K562 (cell line): ENCODE results near the gene SHC1. TPM values are rescaled to one million over a fixed set of nuclear protein-coding genes. Genes with fewer than 3 reads are reported as not detected.

ENCODE experiments used
- CHCHD3 ChIP-seq: fragments of 250-450 bp; sonication (Bioruptor Pico); IDR thresholded peaks from 2 replicates; pipeline ENCODE4 v2.1.2; 2022; ENCODE audit warnings: mild to moderate bottlenecking
- ELF1 ChIP-seq: fragments of 200-800 bp; sonication (Bioruptor generic); IDR thresholded peaks from 2 replicates; pipeline ENCODE4 v1.6.1; 2016; ENCODE audit warnings: missing genetic modification characterization, missing compliant biosample characterization
- ETV1 ChIP-seq: fragments of 450-650 bp; conservative IDR thresholded peaks from 2 replicates; pipeline ENCODE4 v1.6.1; 2016; ENCODE audit warnings: missing genetic modification characterization, control low read depth, low read depth, missing compliant biosample characterization
- LCOR ChIP-seq: sonication (generic); formaldehyde crosslinking; IDR thresholded peaks from 2 replicates; pipeline ENCODE4 v1.8.0; 2022; ENCODE audit warnings: mild to moderate bottlenecking, missing genetic modification reagents
- MEIS2 ChIP-seq: fragments of 450-650 bp; IDR thresholded peaks from 2 replicates; pipeline ENCODE4 v1.6.1; 2014; ENCODE audit warnings: mild to moderate bottlenecking; ENCODE audit not compliant: partially characterized antibody
- MIER1 ChIP-seq: fragments of 450-650 bp; IDR thresholded peaks from 2 replicates; pipeline ENCODE4 v1.6.1; 2016; ENCODE audit warnings: antibody characterized with exemption, mild to moderate bottlenecking, low read depth
- NONO ChIP-seq, 2 experiments: fragments of 200-400 bp in 1 of 2; fragments of 450-650 bp in 1 of 2; formaldehyde crosslinking in 1 of 2; IDR thresholded peaks; 2 replicates each; pipeline ENCODE4 v1.6.1; 2017; ENCODE audit warnings: low read depth in 2 of 2, mild to moderate bottlenecking in 2 of 2, moderate library complexity in 2 of 2, low read length in 1 of 2
- RHOXF2B ChIP-seq: fragments of 250-450 bp; sonication (Bioruptor Pico); conservative IDR thresholded peaks from 2 replicates; pipeline ENCODE4 v1.5.1; 2021
- RUNX1 ChIP-seq: sonication (generic); IDR thresholded peaks from 2 replicates; pipeline ENCODE4 v1.6.1; 2016; ENCODE audit warnings: antibody characterized with exemption, low read depth
- SRF ChIP-seq, 2 experiments: fragments of 250-450, 450-650 bp in 1 of 2; sonication (Bioruptor Pico) in 1 of 2; sonication (generic) in 1 of 2; formaldehyde crosslinking; IDR thresholded peaks; 2 replicates each; pipeline versions ENCODE4 v1.5.0 to v1.5.1; 2020 to 2022; ENCODE audit warnings: mild to moderate bottlenecking in 1 of 2, missing genetic modification reagents in 1 of 2
- TBP ChIP-seq: optimal IDR thresholded peaks from 2 replicates; pipeline ENCODE3; 2011; ENCODE audit warnings: low read depth, low read length, improper control_type of control experiment
- XRCC5 ChIP-seq: fragments of 200-400 bp; formaldehyde crosslinking; IDR thresholded peaks from 2 replicates; pipeline ENCODE4 v1.6.1; 2017; ENCODE audit warnings: low read depth, mild to moderate bottlenecking, low read length
- ZNF239 ChIP-seq: fragments of 250-450 bp; sonication (Bioruptor Pico); IDR thresholded peaks from 2 replicates; pipeline ENCODE4 v1.4.0; 2020; ENCODE audit warnings: mild to moderate bottlenecking
- ZNF431 ChIP-seq: sonication (generic); formaldehyde crosslinking; IDR thresholded peaks from 2 replicates; pipeline ENCODE4 v1.8.0; 2022; ENCODE audit warnings: mild to moderate bottlenecking, missing genetic modification reagents
- ZNF445 ChIP-seq: fragments of 250-450 bp; sonication (Bioruptor Pico); IDR thresholded peaks from 2 replicates; pipeline ENCODE4 v1.4.0; 2020; ENCODE audit warnings: low read depth, mild to moderate bottlenecking, moderate library complexity
- ZNF778 ChIP-seq: fragments of 450-650 bp; formaldehyde crosslinking; IDR thresholded peaks from 2 replicates; pipeline ENCODE4 v1.4.0; 2020; ENCODE audit warnings: mild to moderate bottlenecking, moderate library complexity
- polyA plus RNA-seq, 8 experiments: library from polyadenylated mRNA; depleted of rRNA in 4 of 8; stranded (reverse) in 5 of 8; unstranded in 3 of 8; fragments of >200 nt; fragmentation: Nextera tagmentation in 2 of 8; fragmentation: Illumina TruSeq in 1 of 8; extraction: Ambion mirVana in 2 of 8; extraction: Trizol in 1 of 8; gene quantifications; 2 replicates each; pipeline versions ENCODE4 v1.2.1 to v1.2.3, GENCODE V29; 2011 to 2014; ENCODE audit warnings: inconsistent platforms in 1 of 8, missing spikeins in 1 of 8
- total RNA-seq, 7 experiments: library from RNA; depleted of rRNA in 6 of 7; stranded (reverse); fragments of >200 nt in 6 of 7; fragmentation: Illumina TruSeq in 2 of 7; extraction: Trizol in 2 of 7; gene quantifications; 2 replicates each; pipeline versions ENCODE4 v1.2.1 to v1.2.3, GENCODE V29; 2011 to 2021; ENCODE audit warnings: low replicate concordance in 1 of 7
- TF ChIP-seq, protein P1 (sequence below): fragments of 250-450 bp; sonication (Bioruptor Pico); IDR thresholded peaks from 2 replicates; pipeline ENCODE4 v1.8.0; 2022; ENCODE audit warnings: moderate library complexity, mild to moderate bottlenecking, inconsistent platforms
- TF ChIP-seq, protein P2 (sequence below): fragments of 250-450 bp; sonication (Bioruptor Pico); IDR thresholded peaks from 2 replicates; pipeline ENCODE4 v1.9.0; 2021; ENCODE audit warnings: mild to moderate bottlenecking
- TF ChIP-seq, protein P3 (sequence below), 2 experiments: fragments of 250-450 bp in 1 of 2; fragments of 450-650 bp in 1 of 2; sonication (Bioruptor Pico) in 1 of 2; IDR thresholded peaks; 2 replicates each; pipeline versions ENCODE4 v1.6.1 to v1.8.0; 2016 to 2021; ENCODE audit warnings: mild to moderate bottlenecking in 2 of 2, moderate library complexity in 2 of 2, missing compliant biosample characterization in 1 of 2, missing genetic modification characterization in 1 of 2
- TF ChIP-seq, protein P4 (sequence below): sonication (generic); formaldehyde crosslinking; IDR thresholded peaks from 2 replicates; pipeline ENCODE4 v1.9.0; 2022; ENCODE audit warnings: mild to moderate bottlenecking, missing genetic modification reagents
- TF ChIP-seq, protein P5 (sequence below): IDR thresholded peaks from 2 replicates; pipeline ENCODE4 v1.6.1; 2011; ENCODE audit not compliant: insufficient read length; ENCODE audit errors: extremely low read depth
- TF ChIP-seq, protein P6 (sequence below): sonication (generic); formaldehyde crosslinking; IDR thresholded peaks from 2 replicates; pipeline ENCODE4 v1.8.0; 2023; ENCODE audit warnings: mild to moderate bottlenecking, missing genetic modification reagents

The SHC1 gene
- total and polyA plus RNA-seq, 9 of the 15 experiments (the other 6 are each of a cell fraction or from before 2014, with no cell fraction given): 4.1 to 113 (median 51.9) TPM

DNA sequence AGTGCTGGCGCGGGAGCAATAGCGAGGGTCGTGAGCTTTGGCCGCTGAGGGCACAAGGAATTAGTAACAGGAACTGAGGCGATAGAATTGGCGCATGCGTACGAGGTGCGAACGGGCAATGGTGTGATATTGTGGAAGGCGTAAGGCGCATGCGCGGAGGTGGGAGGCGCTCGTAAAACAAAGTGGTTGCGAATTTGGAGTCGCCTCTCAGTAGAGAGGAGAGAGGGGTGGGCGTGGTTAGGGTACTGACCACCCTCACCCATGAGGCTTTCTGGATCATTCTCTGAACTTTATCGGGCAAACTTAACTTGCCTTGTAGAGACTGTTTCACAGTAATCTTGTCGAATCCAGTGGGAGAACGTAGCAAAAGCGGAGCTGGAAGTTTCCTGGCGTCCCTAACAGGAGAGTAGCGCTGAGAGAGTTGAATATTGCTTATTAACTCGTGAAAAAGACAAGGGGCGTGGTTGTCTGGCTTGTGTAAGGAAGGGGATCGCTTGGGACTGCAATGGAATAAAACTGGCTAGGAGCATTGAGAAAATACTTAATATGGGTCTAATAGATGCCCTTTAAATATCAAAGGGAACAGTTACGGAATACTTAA is 4.4 kb upstream of the SHC1 start (continued):
- TF ChIP-seq, protein P1, sequence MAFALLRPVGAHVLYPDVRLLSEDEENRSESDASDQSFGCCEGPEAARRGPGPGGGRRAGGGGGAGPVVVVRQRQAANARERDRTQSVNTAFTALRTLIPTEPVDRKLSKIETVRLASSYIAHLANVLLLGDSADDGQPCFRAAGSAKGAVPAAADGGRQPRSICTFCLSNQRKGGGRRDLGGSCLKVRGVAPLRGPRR (CRISPR knock-in tag): no peak
- no peak for TF ChIP-seq ZNF778
- no peak for TF ChIP-seq MIER1
- no peak for TF ChIP-seq RHOXF2B (CRISPR knock-in tag)
- TF ChIP-seq, protein P2, sequence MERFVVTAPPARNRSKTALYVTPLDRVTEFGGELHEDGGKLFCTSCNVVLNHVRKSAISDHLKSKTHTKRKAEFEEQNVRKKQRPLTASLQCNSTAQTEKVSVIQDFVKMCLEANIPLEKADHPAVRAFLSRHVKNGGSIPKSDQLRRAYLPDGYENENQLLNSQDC: peak; percentile 88; the same call in 1 of the 2 replicates
- TF ChIP-seq CHCHD3: peak; percentile 94
- no peak for TF ChIP-seq ZNF445 (CRISPR knock-in tag)
- TF ChIP-seq, protein P3, sequence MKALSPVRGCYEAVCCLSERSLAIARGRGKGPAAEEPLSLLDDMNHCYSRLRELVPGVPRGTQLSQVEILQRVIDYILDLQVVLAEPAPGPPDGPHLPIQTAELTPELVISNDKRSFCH (CRISPR knock-in tag; IDR thresholded peaks at IDR 0.05): no peak
- TF ChIP-seq, protein P3 (tag; IDR thresholded peaks at IDR 0.05): no peak
- TF ChIP-seq, protein P4, sequence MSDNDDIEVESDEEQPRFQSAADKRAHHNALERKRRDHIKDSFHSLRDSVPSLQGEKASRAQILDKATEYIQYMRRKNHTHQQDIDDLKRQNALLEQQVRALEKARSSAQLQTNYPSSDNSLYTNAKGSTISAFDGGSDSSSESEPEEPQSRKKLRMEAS (CRISPR knock-in tag): peak; percentile 60; the same call in 1 of the 2 replicates
- no peak for TF ChIP-seq XRCC5
- no peak; the same call in 1 of the 2 replicates for TF ChIP-seq ZNF431
- no peak; a peak in 1 of 4 replicates for TF ChIP-seq SRF (CRISPR knock-in tag; IDR thresholded peaks at IDR 0.05)
- no peak for TF ChIP-seq ELF1 (tag)
- TF ChIP-seq, protein P5, sequence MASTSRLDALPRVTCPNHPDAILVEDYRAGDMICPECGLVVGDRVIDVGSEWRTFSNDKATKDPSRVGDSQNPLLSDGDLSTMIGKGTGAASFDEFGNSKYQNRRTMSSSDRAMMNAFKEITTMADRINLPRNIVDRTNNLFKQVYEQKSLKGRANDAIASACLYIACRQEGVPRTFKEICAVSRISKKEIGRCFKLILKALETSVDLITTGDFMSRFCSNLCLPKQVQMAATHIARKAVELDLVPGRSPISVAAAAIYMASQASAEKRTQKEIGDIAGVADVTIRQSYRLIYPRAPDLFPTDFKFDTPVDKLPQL: no peak
- TF ChIP-seq NONO (IDR thresholded peaks at IDR 0.05; ENCODE audit: low read depth in 2 of 2, low read length in 1 of 2): no peak
- peak; percentile 97 for TF ChIP-seq MEIS2
- TF ChIP-seq RUNX1: no peak
- TF ChIP-seq, protein P6, sequence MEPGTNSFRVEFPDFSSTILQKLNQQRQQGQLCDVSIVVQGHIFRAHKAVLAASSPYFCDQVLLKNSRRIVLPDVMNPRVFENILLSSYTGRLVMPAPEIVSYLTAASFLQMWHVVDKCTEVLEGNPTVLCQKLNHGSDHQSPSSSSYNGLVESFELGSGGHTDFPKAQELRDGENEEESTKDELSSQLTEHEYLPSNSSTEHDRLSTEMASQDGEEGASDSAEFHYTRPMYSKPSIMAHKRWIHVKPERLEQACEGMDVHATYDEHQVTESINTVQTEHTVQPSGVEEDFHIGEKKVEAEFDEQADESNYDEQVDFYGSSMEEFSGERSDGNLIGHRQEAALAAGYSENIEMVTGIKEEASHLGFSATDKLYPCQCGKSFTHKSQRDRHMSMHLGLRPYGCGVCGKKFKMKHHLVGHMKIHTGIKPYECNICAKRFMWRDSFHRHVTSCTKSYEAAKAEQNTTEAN (CRISPR knock-in tag): no peak
- no peak for TF ChIP-seq ETV1 (tag)
- TF ChIP-seq TBP: peak; percentile 86
- peak; percentile 83 for TF ChIP-seq LCOR (CRISPR knock-in tag)
- no peak for TF ChIP-seq ZNF239
